Breast epithelium (tissue), 4 donors: Measurements from ENCODE around the gene MGAM2. TPM values are rescaled to one million over a fixed set of nuclear protein-coding genes. Genes with fewer than 3 reads are reported as not detected.

Experiments used
- DNase-seq, 2 donors: peaks; one replicate each; pipeline ENCODE4 v3.0.0-alpha.2; 2019; ENCODE audit warnings: low spot score in 2 of 2
- H3K27ac ChIP-seq, 2 donors: fragments of 200-600 bp; sonication (generic) in 1 of 2; one replicate each; pipeline ENCODE4 v1.5.1; 2016 to 2019; ENCODE audit warnings: mild to moderate bottlenecking in 1 of 2
- H3K27me3 ChIP-seq, 2 donors: fragments of 200-600 bp; sonication (generic) in 1 of 2; one replicate each; pipeline versions ENCODE4 v1.5.1 to v1.6.0; 2017 to 2019; ENCODE audit warnings: control low read depth in 1 of 2, mild to moderate bottlenecking in 1 of 2
- H3K36me3 ChIP-seq: fragments of 200-600 bp; one replicate; pipeline ENCODE4 v1.5.1; 2019
- H3K4me1 ChIP-seq, 2 donors: fragments of 200-600 bp; sonication (generic); one replicate each; pipeline ENCODE4 v1.5.1; 2016 to 2019; ENCODE audit warnings: control low read depth in 1 of 2
- H3K4me3 ChIP-seq, 3 donors: fragments of 200-600 bp; sonication (generic); 1 replicate in 2 of 3; 2 replicates in 1 of 3; pipeline ENCODE4 v1.5.1; 2016 to 2019; ENCODE audit warnings: mild to moderate bottlenecking in 3 of 3, moderate library complexity in 2 of 3
- H3K9me3 ChIP-seq, 2 donors: fragments of 200-600 bp; sonication (generic) in 1 of 2; one replicate each; pipeline ENCODE4 v1.5.1; 2016 to 2019; ENCODE audit warnings: control low read depth in 1 of 2
- CTCF ChIP-seq, 3 donors: fragments of 450-650 bp; IDR thresholded peaks; one replicate each; pipeline ENCODE4 v1.5.1; 2016 to 2017; ENCODE audit warnings: antibody characterized with exemption in 3 of 3, mild to moderate bottlenecking in 3 of 3, moderate library complexity in 3 of 3
- POLR2A ChIP-seq: fragments of 450-650 bp; IDR thresholded peaks from one replicate; pipeline ENCODE4 v1.6.1; 2016; ENCODE audit warnings: antibody characterized with exemption, mild to moderate bottlenecking, moderate library complexity
- POLR2AphosphoS5 ChIP-seq, 3 donors: sonication (generic); formaldehyde crosslinking; IDR thresholded peaks; one replicate each; pipeline ENCODE4 v1.6.1; 2017; ENCODE audit warnings: antibody characterized with exemption in 3 of 3
- intact Hi-C: fragments of 100-400 bp; cut with DNase I; formaldehyde crosslinking; loops from one replicate; pipeline ENCODE4 v1.15.1; 2023; ENCODE audit warnings: low total_unique reads
- total RNA-seq, 3 donors: library from RNA; depleted of rRNA; stranded (reverse); fragments of >200 nt; gene quantifications; one replicate each; pipeline ENCODE4 v1.1.0, GENCODE V29; 2016

MGAM2 gene
- total RNA-seq, 3 donors from 2014 or later = under 0.01 to 2.9 (median 2.3) TPM

GRCh38 chr7:142134909-142135308, 23.4 kb downstream of the MGAM2 start:
- DNase-seq = no peak
- TF ChIP-seq POLR2AphosphoS5 (IDR thresholded peaks at IDR 0.05) (no peak), CTCF (IDR thresholded peaks at IDR 0.05) (no peak), POLR2A (no peak)
- Histone ChIP-seq H3K36me3 (no peaks in the 10 kb centered on the region), H3K9me3 (no peaks in the 10 kb centered on the region), H3K27me3 (no peaks in the 10 kb centered on the region), H3K4me1 (no peaks in the 10 kb centered on the region), H3K27ac (no peak overlapping the region), H3K4me3 (no peak overlapping the region)
- intact Hi-C loops = no loop called here

GRCh38 chr7:142138996-142139395, 27.5 kb downstream of the MGAM2 start:
- H3K9me3 ChIP-seq = no peaks in the 10 kb centered on the region
- intact Hi-C loops = no loop called here
- no peak for DNase-seq
- no peaks in the 10 kb centered on the region for H3K4me1 ChIP-seq
- TF ChIP-seq POLR2A (no peak), POLR2AphosphoS5 (IDR thresholded peaks at IDR 0.05) (no peak), CTCF (IDR thresholded peaks at IDR 0.05) (no peak)
- H3K36me3 ChIP-seq = no peaks in the 10 kb centered on the region
- H3K4me3 ChIP-seq = no peak overlapping the region
- H3K27ac ChIP-seq = no peak overlapping the region
- no peaks in the 10 kb centered on the region for H3K27me3 ChIP-seq

GRCh38 chr7:142139597-142140400, 28.3 kb downstream of the MGAM2 start:
- Histone ChIP-seq H3K36me3 (no peaks in the 10 kb centered on the region), H3K27me3 (no peaks in the 10 kb centered on the region), H3K4me3 (no peak overlapping the region), H3K9me3 (no peaks in the 10 kb centered on the region), H3K4me1 (no peaks in the 10 kb centered on the region), H3K27ac (no peak overlapping the region)
- TF ChIP-seq POLR2A = no peak
- no peak for TF ChIP-seq POLR2AphosphoS5 (IDR thresholded peaks at IDR 0.05)
- TF ChIP-seq CTCF (IDR thresholded peaks at IDR 0.05) = no peak
- no peak for DNase-seq
- intact Hi-C loops = no loop called here

GRCh38 chr7:142140401-142140959, 29.0 kb downstream of the MGAM2 start:
- Histone ChIP-seq H3K36me3 (no peaks in the 10 kb centered on the region), H3K27ac (no peak overlapping the region), H3K9me3 (no peaks in the 10 kb centered on the region), H3K27me3 (no peaks in the 10 kb centered on the region), H3K4me3 (no peak overlapping the region), H3K4me1 (no peaks in the 10 kb centered on the region)
- TF ChIP-seq POLR2A (no peak), CTCF (IDR thresholded peaks at IDR 0.05) (no peak), POLR2AphosphoS5 (IDR thresholded peaks at IDR 0.05) (no peak)
- DNase-seq = no peak
- intact Hi-C loops = no loop called here

- H3K27ac ChIP-seq = no peak overlapping the region
- H3K36me3 ChIP-seq = no peaks in the 10 kb centered on the region
- no peaks in the 10 kb centered on the region for H3K4me1 ChIP-seq
- H3K9me3 ChIP-seq = no peaks in the 10 kb centered on the region
- TF ChIP-seq POLR2A (no peak), POLR2AphosphoS5 (IDR thresholded peaks at IDR 0.05) (no peak), CTCF (IDR thresholded peaks at IDR 0.05) (no peak)
- DNase-seq = no peak
- no peak overlapping the region for H3K4me3 ChIP-seq
- no peaks in the 10 kb centered on the region for H3K27me3 ChIP-seq
- intact Hi-C loops = no loop called here
Measured at GRCh38 chr7:142142702-142143101, 31.2 kb downstream of the MGAM2 start.
